GM18867 (cell line): ENCODE measurements around the gene TRPC6.
"Not testable (repeated sequence)": the region's sequence is repeated elsewhere in the genome, so short reads cannot be mapped to it uniquely, and the experiment has no call there.

Experiments
- ATAC-seq: cut with Tn5 transposase; IDR thresholded peaks from one replicate; pipeline ENCODE4 v1.9.1; 2021; ENCODE audit warnings: mild to moderate bottlenecking, moderate library complexity; ENCODE audit not compliant: unreplicated experiment

TRPC6 gene

GRCh38 chr11:101456812-101457211 lies 127.0 kb downstream of the TRPC6 start:
- ATAC-seq = no peak

DNA sequence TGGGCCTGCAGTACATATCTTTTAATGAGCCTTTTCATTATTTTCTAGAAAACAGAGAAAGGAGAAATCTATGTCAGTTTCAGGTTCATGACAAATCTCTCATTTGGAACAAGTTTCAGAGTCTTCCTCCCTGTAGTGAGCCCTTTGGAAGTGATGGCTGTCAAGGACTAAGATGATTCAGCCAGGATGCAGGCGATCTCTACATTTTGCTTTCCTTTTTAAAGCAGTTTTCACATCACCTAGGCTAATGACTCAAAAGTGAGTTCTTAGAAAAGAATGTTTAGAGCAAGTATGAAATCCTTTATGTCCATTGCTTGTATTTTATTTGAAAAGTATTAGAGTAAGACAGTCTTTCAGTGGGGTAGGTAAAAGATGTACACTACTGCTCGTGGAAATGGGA lies 130.1 kb downstream of the TRPC6 start:
- ATAC-seq = no peak

DNA sequence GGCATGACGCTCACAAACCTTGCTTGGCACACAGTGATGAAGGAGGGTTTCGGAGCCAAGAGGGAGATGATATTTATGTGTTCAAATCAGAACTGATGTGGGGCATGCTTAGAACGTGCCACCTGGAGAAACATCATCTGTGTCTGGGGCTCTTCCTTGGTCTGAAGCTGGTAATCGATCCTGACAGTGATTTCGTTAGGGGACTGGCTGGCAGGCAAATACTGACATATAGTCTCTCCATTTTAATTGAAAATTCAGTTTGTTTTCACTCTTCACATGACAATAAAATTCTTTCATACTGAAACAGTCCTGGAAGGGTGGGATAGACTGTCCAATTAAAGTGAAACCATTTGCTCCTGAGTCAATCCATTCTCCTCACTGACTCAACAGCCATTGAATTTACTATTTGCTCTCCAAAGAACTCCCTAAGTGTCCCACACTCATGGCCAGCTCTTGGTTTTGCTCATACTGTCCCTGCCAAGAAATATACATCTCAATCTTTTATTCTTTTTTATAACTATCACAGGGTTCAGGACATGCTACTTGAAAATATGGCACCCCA lies 134.8 kb downstream of the TRPC6 start:
- ATAC-seq = no peak

DNA sequence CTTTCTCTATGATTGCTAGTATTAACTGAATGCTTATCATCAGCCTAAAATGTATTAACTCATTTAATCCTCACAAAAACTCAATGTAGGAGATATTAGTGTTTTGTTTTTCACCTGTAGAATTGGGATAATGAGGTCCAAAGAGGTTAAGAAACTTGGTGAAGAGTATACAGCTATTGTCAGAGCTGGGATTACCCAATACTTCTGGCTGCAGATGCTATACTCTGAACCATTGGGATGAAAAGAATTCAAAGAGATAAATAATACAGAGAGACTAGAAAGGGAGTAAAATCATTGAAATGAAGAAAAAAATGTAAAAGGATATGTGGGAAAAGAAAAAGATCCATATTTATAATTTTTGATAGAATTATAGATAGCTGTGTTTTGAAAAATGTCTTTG lies 137.1 kb downstream of the TRPC6 start:
- ATAC-seq = no peak

- no peak for ATAC-seq
Observed at GRCh38 chr11:101446238-101446637, 137.6 kb downstream of the TRPC6 start.

DNA sequence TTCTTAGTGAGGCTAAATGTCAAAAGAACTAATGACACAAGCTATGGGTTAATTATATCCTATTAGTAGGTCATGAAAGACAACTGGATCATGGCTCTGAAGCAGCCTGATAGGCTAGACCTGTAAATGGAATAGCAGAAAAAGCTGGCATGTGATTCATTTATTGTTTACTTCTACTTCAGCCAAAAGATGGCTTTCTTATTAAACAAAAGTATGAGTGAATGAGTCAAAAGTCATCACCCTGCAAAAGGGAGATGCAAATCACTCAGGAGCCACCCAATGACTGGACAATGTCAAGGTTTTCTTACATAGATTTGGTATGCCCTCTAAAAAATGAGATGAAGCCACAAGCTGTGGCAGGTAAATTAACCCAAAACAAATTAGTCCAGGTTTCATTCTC lies 138.0 kb downstream of the TRPC6 start:
- ATAC-seq = no peak

DNA sequence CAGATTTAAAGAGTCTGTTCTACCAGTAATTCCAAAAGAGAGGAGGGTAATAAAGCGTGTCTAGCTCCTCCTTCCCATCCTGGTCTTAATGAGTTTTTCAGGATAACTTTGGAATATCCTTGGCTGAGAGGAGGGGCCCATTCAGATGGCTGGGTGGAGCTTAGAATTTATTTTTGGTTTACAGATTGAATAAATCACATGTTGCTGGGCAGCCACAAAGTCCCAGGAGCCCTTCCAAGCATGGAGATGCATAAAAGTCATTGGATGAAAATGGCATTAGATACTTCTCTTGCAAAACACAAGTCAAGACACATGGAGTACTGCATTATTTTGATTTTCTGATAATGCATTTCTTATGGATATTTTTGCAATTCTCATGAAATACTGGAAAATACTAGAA lies 139.0 kb downstream of the TRPC6 start:
- no peak for ATAC-seq

- ATAC-seq = no peak
Observed at GRCh38 chr11:101444164-101444563, 139.6 kb downstream of the TRPC6 start.

DNA sequence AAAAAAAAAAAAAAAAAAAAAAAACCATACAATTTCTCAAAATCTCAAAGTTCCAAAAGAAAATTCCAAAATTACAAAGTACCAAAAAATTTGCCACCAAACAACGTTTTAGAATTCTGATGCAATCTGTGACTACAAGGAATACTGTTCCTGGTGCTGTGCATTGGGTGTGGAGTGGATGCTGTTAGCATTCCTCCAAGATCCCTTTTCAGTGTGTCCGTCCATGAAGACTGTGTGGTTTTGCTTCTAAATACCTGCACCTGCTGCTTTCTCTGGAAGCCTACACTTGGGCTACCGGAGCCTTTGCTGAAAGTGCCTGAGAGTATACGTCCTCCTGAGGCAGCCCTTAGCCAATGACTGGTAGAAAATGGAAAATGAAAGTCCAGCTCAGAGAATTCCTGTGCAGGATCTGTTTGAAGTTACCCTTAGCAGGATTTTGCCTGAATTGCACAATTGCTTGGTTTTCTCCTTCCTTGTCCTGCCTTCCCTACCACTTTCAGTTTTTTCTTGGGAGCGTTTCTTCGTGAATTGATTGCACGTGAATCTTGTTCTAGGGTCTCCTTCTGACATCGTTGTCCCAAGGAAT lies 140.8 kb downstream of the TRPC6 start:
- ATAC-seq = no peak

DNA sequence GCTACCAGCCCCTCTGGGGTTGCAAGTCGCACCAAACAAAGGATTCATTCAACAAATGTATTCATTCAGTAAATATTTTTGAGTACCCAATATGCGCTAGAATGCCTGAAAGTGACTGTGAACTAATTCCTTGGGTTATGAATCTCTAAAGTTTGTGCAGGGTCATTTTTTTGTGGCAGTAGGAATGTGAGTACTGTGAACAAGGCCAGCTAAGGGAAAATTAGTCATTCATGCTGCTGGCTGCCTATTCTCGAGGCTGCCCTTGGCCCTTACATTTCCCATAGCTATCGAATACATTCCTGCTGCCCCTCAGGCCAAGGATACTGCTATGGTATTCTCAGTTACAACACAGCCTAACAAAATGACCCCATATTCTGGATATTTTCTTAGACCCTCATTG lies 141.6 kb downstream of the TRPC6 start:
- ATAC-seq = no peak

GRCh38 chr11:101441747-101442146 lies 142.1 kb downstream of the TRPC6 start:
- ATAC-seq = no peak

GRCh38 chr11:101439488-101439887 lies 144.3 kb downstream of the TRPC6 start:
- ATAC-seq = no peak

GRCh38 chr11:101438708-101439107 lies 145.1 kb downstream of the TRPC6 start:
- not testable (repeated sequence) for ATAC-seq

DNA sequence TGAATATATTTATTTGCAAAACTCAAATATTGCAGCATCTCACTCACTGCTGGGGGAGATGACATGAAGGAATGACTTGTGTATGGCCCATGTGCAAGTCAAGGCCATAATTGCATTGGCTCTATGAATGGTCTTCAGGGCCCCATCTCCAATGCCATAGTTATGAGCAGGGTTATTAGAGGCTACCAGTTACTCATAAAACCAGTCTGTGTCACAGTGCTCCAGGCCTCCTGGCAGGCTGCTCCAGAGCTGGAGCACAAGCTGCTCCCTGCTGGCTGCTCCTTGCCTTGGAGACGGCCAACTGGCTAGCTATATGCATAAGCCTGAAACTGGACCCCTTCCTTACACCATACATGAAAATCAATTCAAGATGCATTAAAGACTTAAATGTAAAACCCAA lies 145.7 kb downstream of the TRPC6 start:
- no peak for ATAC-seq

GRCh38 chr11:101436511-101437142 lies 147.2 kb downstream of the TRPC6 start:
- peak; percentile 63 for ATAC-seq

- ATAC-seq = no peak
Observed at GRCh38 chr11:101435408-101435973, 148.3 kb downstream of the TRPC6 start.

GRCh38 chr11:101434026-101434643 lies 149.7 kb downstream of the TRPC6 start:
- ATAC-seq = no peak

DNA sequence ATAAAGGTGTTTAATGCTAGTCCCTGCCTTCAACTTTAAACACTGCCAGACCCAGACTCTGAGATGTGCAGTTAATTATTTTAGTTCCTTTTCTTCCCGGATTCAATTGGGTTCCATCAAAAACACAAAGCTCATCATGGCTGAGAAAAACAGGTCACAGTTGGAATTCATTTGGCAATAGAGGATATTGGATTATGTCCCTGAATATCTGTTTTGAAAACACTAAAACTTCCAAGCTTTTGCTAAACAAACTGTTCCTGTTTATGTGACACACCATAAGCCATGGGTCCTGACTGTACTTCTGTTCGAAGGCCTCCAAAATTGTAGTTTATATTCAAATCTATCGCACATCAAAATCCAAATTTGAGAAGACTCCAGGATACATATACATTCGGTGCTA lies 150.7 kb downstream of the TRPC6 start:
- ATAC-seq = no peak

DNA sequence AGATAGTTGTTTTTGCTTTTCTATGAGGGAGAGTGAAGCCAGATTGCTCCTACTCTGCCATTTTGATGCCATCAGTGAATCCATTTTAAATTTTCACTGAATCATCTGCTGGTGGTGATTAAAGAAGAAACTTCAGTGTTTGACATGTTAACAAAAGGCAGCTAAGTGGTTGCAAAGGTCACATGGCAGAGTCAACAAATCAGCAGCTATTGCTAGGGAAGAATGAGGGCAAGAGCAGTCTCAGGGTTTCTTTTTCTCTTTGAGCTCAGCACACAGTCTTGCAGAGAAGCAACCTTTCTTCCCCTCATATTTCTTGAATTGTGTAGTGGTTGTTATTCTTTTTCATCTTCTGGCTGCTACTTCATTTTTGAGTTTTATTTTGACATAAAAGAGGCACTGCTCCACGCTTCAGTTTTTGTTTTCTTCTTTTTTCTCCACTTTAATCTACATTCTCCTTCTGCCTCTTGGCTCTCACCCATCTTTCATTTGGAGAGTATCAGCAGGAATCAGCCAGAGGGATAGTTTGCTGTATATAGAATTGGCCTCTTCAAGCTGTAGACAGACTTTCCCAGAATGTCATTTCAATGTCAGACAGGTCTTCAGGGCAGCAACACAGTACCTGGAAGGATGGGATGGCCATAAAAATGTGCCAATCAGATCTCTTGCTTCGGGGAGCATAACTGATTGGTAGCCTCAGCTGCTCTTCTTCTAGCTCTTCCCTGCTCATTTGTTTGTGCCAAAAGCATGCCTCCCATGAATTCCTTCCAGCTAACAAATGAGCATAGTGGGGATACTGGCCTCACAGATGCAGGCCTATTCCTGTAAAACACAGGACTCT lies 153.9 kb downstream of the TRPC6 start:
- peak; percentile 56 for ATAC-seq

DNA sequence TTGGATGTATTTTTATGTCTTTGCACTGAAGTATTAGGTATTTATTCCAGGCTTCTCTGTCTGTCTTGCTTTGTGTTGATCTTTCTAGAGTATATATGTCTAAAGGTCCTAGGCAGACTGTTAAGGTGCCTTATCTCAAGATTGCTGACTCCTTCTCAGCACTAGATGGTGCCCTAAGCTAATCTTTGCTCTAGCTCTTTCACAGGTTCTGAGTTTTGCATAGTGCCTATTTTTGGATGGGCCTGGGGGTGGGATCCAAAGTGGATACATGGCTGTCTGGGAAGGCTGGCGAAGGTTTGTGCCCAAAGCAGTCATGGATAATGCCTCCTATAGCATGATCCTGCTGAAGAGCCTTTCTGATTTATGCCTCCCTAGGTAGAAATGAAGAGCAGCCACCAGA lies 154.9 kb downstream of the TRPC6 start:
- peak; percentile 81 for ATAC-seq

GRCh38 chr11:101407324-101407723 lies 176.5 kb downstream of the TRPC6 start:
- no peak for ATAC-seq
